IMR-90 (cell line): Measurements from ENCODE around the gene GRAMD4. TPM values are rescaled to one million over a fixed set of nuclear protein-coding genes. Genes with fewer than 3 reads are reported as not detected.

ENCODE experiments used
- ATAC-seq: fragments of 200-7000 bp; cut with Tn5 transposase; 2 replicates; pipeline ENCODE4 v1.9.1; 2020; ENCODE audit warnings: low read depth, mild to moderate bottlenecking, moderate library complexity
- BruUV-seq: library from RNA; stranded (reverse); fragments of 400-500 nt; replicated peaks from 2 replicates; lab custom pipeline; 2021; lab: Mats Ljungman, UMichigan
- CTCF ChIA-PET: fragments of 300-600 bp; formaldehyde crosslinking; extraction: SDS; loops from one replicate; lab custom pipeline; 2021; ENCODE audit warnings: antibody characterized with exemption; lab: Yijun Ruan, JAX
- POLR2A ChIA-PET: fragments of 300-600 bp; sonication (Branson Sonifier 250); formaldehyde crosslinking; loops from one replicate; lab custom pipeline; 2022; ENCODE audit warnings: antibody characterized with exemption; ENCODE audit not compliant: unreplicated experiment; lab: Charles Lee
- DNase-seq: peaks from one replicate; pipeline ENCODE4 v3.0.0; 2013
- H2AFZ ChIP-seq: replicated peaks from 2 replicates; pipeline ENCODE3; 2013; ENCODE audit warnings: low read length, mild to moderate bottlenecking; ENCODE audit not compliant: poor library complexity
- H2AK5ac ChIP-seq: 2 replicates; pipeline ENCODE4 v1.6.1; 2013; ENCODE audit warnings: low read depth, low read length, inconsistent platforms
- H2AK9ac ChIP-seq: replicated peaks from 2 replicates; pipeline ENCODE3; 2013; ENCODE audit warnings: mild to moderate bottlenecking, low read depth, low read length, moderate library complexity; ENCODE audit not compliant: poor library complexity
- H2BK120ac ChIP-seq: 2 replicates; pipeline ENCODE4 v1.6.1; 2013; ENCODE audit warnings: low read depth, low read length, inconsistent platforms
- H2BK15ac ChIP-seq: 3 replicates; pipeline ENCODE4 v1.6.1; 2013; ENCODE audit warnings: low read depth, low read length, inconsistent platforms
- H2BK20ac ChIP-seq: 2 replicates; pipeline ENCODE4 v1.6.1; 2013; ENCODE audit warnings: low read depth, mild to moderate bottlenecking, inconsistent platforms, low read length, moderate library complexity
- H2BK5ac ChIP-seq: 2 replicates; pipeline ENCODE4 v1.6.1; 2013; ENCODE audit warnings: mild to moderate bottlenecking, low read depth, low read length, inconsistent platforms; ENCODE audit not compliant: poor library complexity, severe bottlenecking
- H3K14ac ChIP-seq: replicated peaks from 2 replicates; pipeline ENCODE4 v1.6.1; 2013; ENCODE audit warnings: low read depth, low read length, inconsistent platforms
- H3K18ac ChIP-seq: 2 replicates; pipeline ENCODE4 v1.6.1; 2013; ENCODE audit warnings: low read depth, low read length, control low read depth
- H3K23ac ChIP-seq: 2 replicates; pipeline ENCODE4 v1.6.1; 2013; ENCODE audit warnings: low read depth, low read length, inconsistent platforms
- H3K27ac ChIP-seq: 2 replicates; pipeline ENCODE4 v1.5.1; 2013; ENCODE audit warnings: mild to moderate bottlenecking, control low read depth, low read length; ENCODE audit not compliant: insufficient read depth
- H3K27me3 ChIP-seq: 2 replicates; pipeline ENCODE4 v1.6.1; 2013; ENCODE audit warnings: low read length; ENCODE audit not compliant: control insufficient read depth, insufficient read depth
- H3K36me3 ChIP-seq: 2 replicates; pipeline ENCODE4 v1.6.1; 2013; ENCODE audit warnings: low read length, mixed read lengths; ENCODE audit not compliant: control insufficient read depth, insufficient read depth
- H3K4ac ChIP-seq: 2 replicates; pipeline ENCODE4 v1.6.1; 2013; ENCODE audit warnings: low read depth, low read length, inconsistent platforms
- H3K4me1 ChIP-seq: 2 replicates; pipeline ENCODE4 v1.6.1; 2013; ENCODE audit warnings: low read length, mixed read lengths; ENCODE audit not compliant: control insufficient read depth, insufficient read depth
- H3K4me2 ChIP-seq: 2 replicates; pipeline ENCODE4 v1.6.1; 2013; ENCODE audit warnings: low read depth, mild to moderate bottlenecking, control low read depth, low read length, moderate library complexity
- H3K4me3 ChIP-seq: 2 replicates; pipeline ENCODE4 v1.5.1; 2013; ENCODE audit warnings: low read depth, mild to moderate bottlenecking, control low read depth, low read length, moderate library complexity; ENCODE audit not compliant: insufficient read depth
- H3K56ac ChIP-seq: 2 replicates; pipeline ENCODE4 v1.6.1; 2013; ENCODE audit warnings: low read length, inconsistent platforms; ENCODE audit not compliant: insufficient read depth; ENCODE audit errors: extremely low read depth
- H3K79me1 ChIP-seq, 2 experiments: 2 replicates each; pipeline ENCODE4 v1.6.1; 2013; ENCODE audit warnings: low read length in 2 of 2, inconsistent platforms in 1 of 2, low read depth in 1 of 2
- H3K9ac ChIP-seq: 2 replicates; pipeline ENCODE4 v1.6.1; 2013; ENCODE audit warnings: low read depth, low read length, control low read depth
- H3K9me1 ChIP-seq: 2 replicates; pipeline ENCODE4 v1.6.1; 2013; ENCODE audit warnings: low read length, inconsistent platforms; ENCODE audit not compliant: insufficient read depth
- H3K9me3 ChIP-seq: 2 replicates; pipeline ENCODE4 v1.6.1; 2013; ENCODE audit warnings: low read length; ENCODE audit not compliant: control insufficient read depth, insufficient read depth
- H4K20me1 ChIP-seq: 2 replicates; pipeline ENCODE4 v1.6.1; 2013; ENCODE audit warnings: low read length, inconsistent platforms; ENCODE audit not compliant: insufficient read depth
- H4K5ac ChIP-seq: 2 replicates; pipeline ENCODE4 v1.6.1; 2013; ENCODE audit warnings: mild to moderate bottlenecking, low read depth, low read length, control low read depth
- H4K8ac ChIP-seq, 2 experiments: 2 replicates each; pipeline ENCODE4 v1.6.1; 2013; ENCODE audit warnings: low read depth in 2 of 2, low read length in 2 of 2, control low read depth in 1 of 2, inconsistent platforms in 1 of 2
- H4K91ac ChIP-seq: 2 replicates; pipeline ENCODE4 v1.6.1; 2013; ENCODE audit warnings: low read depth, low read length, inconsistent platforms; ENCODE audit not compliant: insufficient read depth
- CEBPB ChIP-seq: IDR thresholded peaks from 2 replicates; pipeline ENCODE4 v1.6.1; 2012; ENCODE audit warnings: low read depth, low read length, improper control_type of control experiment
- MAFK ChIP-seq: IDR thresholded peaks from 2 replicates; pipeline ENCODE4 v1.6.1; 2012; ENCODE audit warnings: low read depth, low read length, improper control_type of control experiment
- POLR2A ChIP-seq: IDR thresholded peaks from 2 replicates; pipeline ENCODE4 v1.6.1; 2012; ENCODE audit warnings: mild to moderate bottlenecking, low read depth, low read length
- RCOR1 ChIP-seq: IDR thresholded peaks from 2 replicates; pipeline ENCODE4 v1.6.1; 2012; ENCODE audit warnings: mild to moderate bottlenecking, low read length, improper control_type of control experiment; ENCODE audit not compliant: insufficient replicate concordance
- RFX5 ChIP-seq: IDR thresholded peaks from 2 replicates; pipeline ENCODE4 v1.8.0; 2012; ENCODE audit warnings: low read depth, mild to moderate bottlenecking, low read length, moderate library complexity
- USF2 ChIP-seq: fragments of 150-350 bp; IDR thresholded peaks from 2 replicates; pipeline ENCODE4 v1.6.1; 2017; ENCODE audit warnings: mild to moderate bottlenecking, antibody characterized with exemption, low read length, low read depth
- WGBS, 2 experiments: methylation state at CpG; one replicate each; pipeline versions ENCODE4 v1.1.5 to v1.1.7; 2013; ENCODE audit warnings: missing lambda C conversion rate in 2 of 2; ENCODE audit not compliant: insufficient read length in 1 of 2; ENCODE audit errors: extremely low coverage in 2 of 2; 5-methylcytosine and 5-hydroxymethylcytosine counted together
- dilution Hi-C: fragments of 300-500 bp; cut with HindIII; formaldehyde crosslinking; loops from one replicate; pipeline ENCODE4 v1.14.3; 2018; ENCODE audit warnings: low sequenced_read_pairs; ENCODE audit not compliant: unreplicated experiment
- in situ Hi-C: fragments of 300-500 bp; cut with MboI; formaldehyde crosslinking; loops from 3 replicates; pipeline ENCODE4 v1.14.3; 2019; ENCODE audit warnings: low sequenced_read_pairs, inconsistent platforms, mixed read lengths
- intact Hi-C: fragments of 100-400 bp; cut with micrococcal nuclease; formaldehyde crosslinking; loops from 2 replicates; pipeline ENCODE4 v1.10.0; 2022
- polyA plus RNA-seq, 3 experiments: library from polyadenylated mRNA; depleted of rRNA; stranded (reverse); fragments of >200 nt; gene quantifications; 2 replicates each; pipeline ENCODE4 v1.2.3, GENCODE V29; 2012; ENCODE audit warnings: low replicate concordance in 1 of 3
- total RNA-seq: library from RNA; depleted of rRNA; stranded (reverse); fragments of >200 nt; gene quantifications from 2 replicates; pipeline ENCODE4 v1.2.3, GENCODE V29; 2012

The GRAMD4 gene
- total and polyA plus RNA-seq, 2 of the 4 experiments (the other 2 are of a cell fraction), result 2.7 to 5.8 TPM

- TF ChIP-seq RCOR1, result no peak
- TF ChIP-seq USF2, result no peak
- no peak for TF ChIP-seq CEBPB
Measured at GRCh38 chr22:46573781-46574437, 46.3 kb upstream of the GRAMD4 start (continued).

GRCh38 chr22:46574438-46574992 is 45.7 kb upstream of the GRAMD4 start:
- Histone ChIP-seq H2BK120ac (no peak overlapping the region), H3K56ac (no peak overlapping the region), H3K4me3 (no peak overlapping the region), H3K23ac (no peak overlapping the region), H2BK15ac (no peak overlapping the region), H3K4me1 (peaks cover 16% of the 10 kb centered on the region), H4K5ac (no peak overlapping the region), H2BK20ac (no peak overlapping the region), H3K79me1 (peaks cover 9 to 12% of the 10 kb centered on the region in 2 experiments; a peak in 2 of 4 replicates), H3K27me3 (peaks cover 11% of the 10 kb centered on the region; the same call in 1 of the 2 replicates), H4K20me1 (peaks cover 5% of the 10 kb centered on the region; the same call in 1 of the 2 replicates), H3K9ac (no peak overlapping the region), H3K18ac (no peak overlapping the region), H3K36me3 (no peaks in the 10 kb centered on the region), H2AK9ac (no peak overlapping the region), H2AFZ (peak overlapping the region; percentile 14), H3K9me3 (peaks cover 17% of the 10 kb centered on the region), H3K14ac (no peak overlapping the region), H2AK5ac (no peak overlapping the region), H3K27ac (no peak overlapping the region), H3K4me2 (no peak overlapping the region), H2BK5ac (no peak overlapping the region), H4K8ac (no peak overlapping the region), H4K91ac (no peak overlapping the region), H3K9me1 (no peaks in the 10 kb centered on the region), H3K4ac (no peak overlapping the region)
- CTCF ChIA-PET, result no interaction called here
- intact Hi-C loops (no loop called here), in situ Hi-C loops (no loop called here), dilution Hi-C loops (no loop called here)
- 97% methylated on average over 6 of the region's 15 CpGs; no CpG with 5 or more reads in 1 of the 2 experiments for WGBS, 2 experiments
- DNase-seq, result no peak
- ATAC-seq, result no peak
- POLR2A ChIA-PET, result no interaction called here
- BruUV-seq, result no TSS peak
- no peak for TF ChIP-seq MAFK
- TF ChIP-seq RFX5, result no peak
- TF ChIP-seq POLR2A, result no peak
